ENCODE results near the gene WASF3. TPM values are rescaled to one million over a fixed set of nuclear protein-coding genes. Genes with fewer than 3 reads are reported as not detected.

Gene WASF3
- total RNA-seq, 4 donors from 2014 or later, result 1.4 to 13.9 (median 2.8) TPM

- intact Hi-C loops (cut with DNase I), result no loop called here
- 71% methylated on average over 8 of the region's 8 CpGs for WGBS, 2 donors
- TF ChIP-seq POLR2A (IDR thresholded peaks at IDR 0.05), result no peak
- no peak for TF ChIP-seq CTCF (IDR thresholded peaks at IDR 0.05)
- Histone ChIP-seq H3K36me3 (no peaks in the 10 kb centered on the region), H3K9me3 (no peaks in the 10 kb centered on the region), H3K4me1 (peaks cover 0 to 4% (median 0%) of the 10 kb centered on the region in 3 donors), H3K4me3 (no peak overlapping the region), H3K27ac (no peak overlapping the region), H3K27me3 (peaks cover 0 to 4% (median 0%) of the 10 kb centered on the region in 4 donors)
- no peak for DNase-seq
Measured at GRCh38 chr13:26726684-26727083, 169.2 kb downstream of the WASF3 start.

GRCh38 chr13:26727122-26727521 is 169.6 kb downstream of the WASF3 start:
- no peaks in the 10 kb centered on the region for H3K9me3 ChIP-seq
- no peaks in the 10 kb centered on the region for H3K36me3 ChIP-seq
- 46 to 57% methylated on average over 3 of the region's 3 CpGs for WGBS, 2 donors
- H3K4me3 ChIP-seq, result no peak overlapping the region
- H3K27me3 ChIP-seq, result no peaks in the 10 kb centered on the region
- no peak overlapping the region for H3K27ac ChIP-seq
- TF ChIP-seq POLR2A (IDR thresholded peaks at IDR 0.05) (no peak), CTCF (IDR thresholded peaks at IDR 0.05) (no peak)
- intact Hi-C loops (cut with DNase I), result no loop called here
- H3K4me1 ChIP-seq, result no peaks in the 10 kb centered on the region
- no peak for DNase-seq

GRCh38 chr13:26727633-26728032 is 170.2 kb downstream of the WASF3 start:
- Histone ChIP-seq H3K4me3 (no peak overlapping the region), H3K9me3 (no peaks in the 10 kb centered on the region), H3K27me3 (no peaks in the 10 kb centered on the region), H3K27ac (no peak overlapping the region), H3K4me1 (no peaks in the 10 kb centered on the region), H3K36me3 (no peaks in the 10 kb centered on the region)
- no peak for TF ChIP-seq POLR2A (IDR thresholded peaks at IDR 0.05)
- TF ChIP-seq CTCF (IDR thresholded peaks at IDR 0.05), result no peak
- intact Hi-C loops (cut with DNase I), result no loop called here
- no peak for DNase-seq

GRCh38 chr13:26735677-26736076 is 178.2 kb downstream of the WASF3 start:
- no peak for TF ChIP-seq CTCF (IDR thresholded peaks at IDR 0.05)
- no peak for TF ChIP-seq POLR2A (IDR thresholded peaks at IDR 0.05)
- H3K36me3 ChIP-seq, result no peaks in the 10 kb centered on the region
- no peaks in the 10 kb centered on the region for H3K4me1 ChIP-seq
- H3K9me3 ChIP-seq, result peaks cover 0 to 17% (median 0%) of the 10 kb centered on the region in 3 donors
- 71 to 80% methylated on average over 9 of the region's 9 CpGs for WGBS, 2 donors
- no peak for DNase-seq
- H3K4me3 ChIP-seq, result no peak overlapping the region
- H3K27me3 ChIP-seq, result peaks cover 0 to 8% (median 0%) of the 10 kb centered on the region in 4 donors
- H3K27ac ChIP-seq, result no peak overlapping the region
- intact Hi-C loops (cut with DNase I), result no loop called here

Other genes starting within 250 kb of the WASF3 start
- gene GPR12, start 203.1 kb downstream of the WASF3 start, total RNA-seq, result under 1 TPM in 1 of 4 donors, not detected in 3; under 0.01 TPM

Measured in esophagus squamous epithelium (tissue), 5 donors.